ENCODE results near the gene TXNRD2. TPM values are rescaled to one million over a fixed set of nuclear protein-coding genes. Genes with fewer than 3 reads are reported as not detected.

The TXNRD2 gene
- total and polyA plus RNA-seq, 2 donors (not counting 1 experiment from before 2014, with no cell fraction given): 24.8 to 36.2 TPM

DNA sequence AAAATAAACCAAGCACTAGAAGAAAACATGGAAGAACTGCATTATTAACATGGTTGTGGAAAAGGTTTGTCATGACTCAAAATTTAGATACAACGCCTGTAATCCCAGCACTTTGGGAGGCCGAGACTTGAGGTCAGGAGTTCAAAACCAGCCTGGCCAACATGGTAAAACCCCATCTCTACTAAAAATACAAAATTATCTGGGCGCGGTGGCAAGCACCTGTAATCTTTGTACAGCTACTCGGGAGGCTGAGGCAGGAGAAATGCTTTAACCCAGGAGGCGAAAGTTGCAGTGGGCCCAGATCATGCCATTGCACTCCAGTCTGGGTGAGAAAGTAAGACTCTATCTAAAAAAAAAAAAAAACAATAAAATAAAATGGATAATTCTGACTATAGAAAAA is 110.6 kb downstream of the TXNRD2 start:
- H3K27me3 Mint-ChIP-seq: no peaks in the 10 kb centered on the region
- H3K4me1 Mint-ChIP-seq: peaks cover 10% of the 10 kb centered on the region
- TF ChIP-seq, protein P1, sequence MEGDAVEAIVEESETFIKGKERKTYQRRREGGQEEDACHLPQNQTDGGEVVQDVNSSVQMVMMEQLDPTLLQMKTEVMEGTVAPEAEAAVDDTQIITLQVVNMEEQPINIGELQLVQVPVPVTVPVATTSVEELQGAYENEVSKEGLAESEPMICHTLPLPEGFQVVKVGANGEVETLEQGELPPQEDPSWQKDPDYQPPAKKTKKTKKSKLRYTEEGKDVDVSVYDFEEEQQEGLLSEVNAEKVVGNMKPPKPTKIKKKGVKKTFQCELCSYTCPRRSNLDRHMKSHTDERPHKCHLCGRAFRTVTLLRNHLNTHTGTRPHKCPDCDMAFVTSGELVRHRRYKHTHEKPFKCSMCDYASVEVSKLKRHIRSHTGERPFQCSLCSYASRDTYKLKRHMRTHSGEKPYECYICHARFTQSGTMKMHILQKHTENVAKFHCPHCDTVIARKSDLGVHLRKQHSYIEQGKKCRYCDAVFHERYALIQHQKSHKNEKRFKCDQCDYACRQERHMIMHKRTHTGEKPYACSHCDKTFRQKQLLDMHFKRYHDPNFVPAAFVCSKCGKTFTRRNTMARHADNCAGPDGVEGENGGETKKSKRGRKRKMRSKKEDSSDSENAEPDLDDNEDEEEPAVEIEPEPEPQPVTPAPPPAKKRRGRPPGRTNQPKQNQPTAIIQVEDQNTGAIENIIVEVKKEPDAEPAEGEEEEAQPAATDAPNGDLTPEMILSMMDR (IDR thresholded peaks at IDR 0.05): no peak
- TF ChIP-seq EZH2 (IDR thresholded peaks at IDR 0.05; ENCODE audit: borderline replicate concordance, insufficient read depth, low read depth, low read length, poor library complexity, severe bottlenecking): no peak
- no peak overlapping the region for H3K4me2 ChIP-seq (replicated peaks; ENCODE audit: low read depth, low read length, poor library complexity, severe bottlenecking)
- H3K79me2 ChIP-seq (ENCODE audit: control insufficient read depth, insufficient read depth, low read length): peaks cover 7% of the 10 kb centered on the region
- no peaks in the 10 kb centered on the region for H4K20me1 ChIP-seq (ENCODE audit: control insufficient read depth, insufficient read depth, low read length, poor library complexity, severe bottlenecking)
- ChIA-PET CTCF (interaction anchor here (1.4 kb wide), 1 partner anchor 100 kb away, joined by 3 read pairs; no protein-coding TSS in a partner anchor), POLR2A (no interaction called here)
- H3K9me3 ChIP-seq (ENCODE audit: control extremely low read depth in 1 of 3, control insufficient read depth in 2 of 3, insufficient read depth in 1 of 3, low read length in 2 of 3): no peaks in the 10 kb centered on the region
- H3K27ac ChIP-seq (ENCODE audit: low read length in 2 of 2): no peak overlapping the region
- ATAC-seq (ENCODE audit: low read depth) (no peak), DNase-seq (no peak)
- no peak overlapping the region for H3K27ac Mint-ChIP-seq
- H3K27me3 ChIP-seq (replicated peaks in 1 of 4; ENCODE audit: control extremely low read depth in 1 of 4, control insufficient read depth in 3 of 4, insufficient read depth in 4 of 4, low read length in 3 of 4): no peaks in the 10 kb centered on the region
- no peak overlapping the region for H3K4me3 ChIP-seq (ENCODE audit: control extremely low read depth in 1 of 5, extremely low read depth in 1 of 5, insufficient read depth in 1 of 5, low read depth in 2 of 5, low read length in 4 of 5)
- peaks cover 0 to 5% of the 10 kb centered on the region in 2 donors for H3K4me1 ChIP-seq (ENCODE audit: control insufficient read depth in 2 of 2, insufficient read depth in 2 of 2, low read length in 2 of 2)
- WGBS (ENCODE audit: insufficient coverage): no CpG with 5 or more reads among the region's 6 CpGs
- intact Hi-C loops (cut with micrococcal nuclease): loop anchor here (10.0 kb wide), 1 partner anchor 64 kb away; no protein-coding TSS in a partner anchor
- no peaks in the 10 kb centered on the region for H3K9me3 Mint-ChIP-seq (ENCODE audit: insufficient read depth)
- no peak overlapping the region for H2AFZ ChIP-seq (ENCODE audit: insufficient read depth, low read depth, low read length, poor library complexity, severe bottlenecking)
- H3K36me3 ChIP-seq (replicated peaks in 1 of 2; ENCODE audit: control extremely low read depth in 1 of 2, control insufficient read depth in 1 of 2, extremely low read depth in 1 of 2, insufficient read depth in 2 of 2, low read length in 1 of 2): no peaks in the 10 kb centered on the region
- no peak overlapping the region for H3K4me3 Mint-ChIP-seq
- no peak overlapping the region for H3K9ac ChIP-seq (ENCODE audit: low read length)

DNA sequence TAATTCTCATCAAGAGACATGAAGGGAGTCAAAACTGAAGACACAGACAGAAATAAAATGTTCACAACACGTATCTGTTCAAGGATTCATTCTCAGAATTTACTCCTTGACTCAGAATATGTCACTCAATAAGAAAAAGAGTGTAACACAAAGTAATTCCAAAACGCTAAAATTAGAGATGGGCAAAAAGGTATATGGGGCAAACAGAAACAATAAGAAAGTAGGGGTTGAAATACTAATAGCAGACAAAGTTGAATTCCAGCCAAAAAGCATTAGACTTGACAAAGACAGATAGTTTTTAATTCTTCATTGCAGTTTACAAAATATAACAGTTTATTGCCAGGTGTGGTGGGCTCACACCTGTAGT is 113.6 kb downstream of the TXNRD2 start:
- Histone ChIP-seq H3K9me3 (ENCODE audit: control extremely low read depth in 1 of 3, control insufficient read depth in 2 of 3, insufficient read depth in 1 of 3, low read length in 2 of 3) (no peaks in the 10 kb centered on the region), H3K27me3 (replicated peaks in 1 of 4; ENCODE audit: control extremely low read depth in 1 of 4, control insufficient read depth in 3 of 4, insufficient read depth in 4 of 4, low read length in 3 of 4) (no peaks in the 10 kb centered on the region), H3K4me2 (replicated peaks; ENCODE audit: low read depth, low read length, poor library complexity, severe bottlenecking) (no peak overlapping the region), H3K36me3 (replicated peaks in 1 of 2; ENCODE audit: control extremely low read depth in 1 of 2, control insufficient read depth in 1 of 2, extremely low read depth in 1 of 2, insufficient read depth in 2 of 2, low read length in 1 of 2) (no peaks in the 10 kb centered on the region), H4K20me1 (ENCODE audit: control insufficient read depth, insufficient read depth, low read length, poor library complexity, severe bottlenecking) (no peaks in the 10 kb centered on the region), H3K4me1 (ENCODE audit: control insufficient read depth in 2 of 2, insufficient read depth in 2 of 2, low read length in 2 of 2) (peaks cover 0 to 5% of the 10 kb centered on the region in 2 donors), H3K27ac (ENCODE audit: low read length in 2 of 2) (no peak overlapping the region), H3K79me2 (ENCODE audit: control insufficient read depth, insufficient read depth, low read length) (peaks cover 8% of the 10 kb centered on the region), H3K9ac (ENCODE audit: low read length) (no peak overlapping the region), H2AFZ (ENCODE audit: insufficient read depth, low read depth, low read length, poor library complexity, severe bottlenecking) (no peak overlapping the region), H3K4me3 (ENCODE audit: control extremely low read depth in 1 of 5, extremely low read depth in 1 of 5, insufficient read depth in 1 of 5, low read depth in 2 of 5, low read length in 4 of 5) (no peak overlapping the region)
- TF ChIP-seq EZH2 (IDR thresholded peaks at IDR 0.05; ENCODE audit: borderline replicate concordance, insufficient read depth, low read depth, low read length, poor library complexity, severe bottlenecking): no peak
- TF ChIP-seq, protein P1 (IDR thresholded peaks at IDR 0.05): no peak
- ChIA-PET CTCF (no interaction called here), POLR2A (no interaction called here)
- Mint-ChIP-seq H3K4me3 (no peak overlapping the region), H3K27me3 (no peaks in the 10 kb centered on the region), H3K27ac (no peak overlapping the region), H3K4me1 (peaks cover 12% of the 10 kb centered on the region), H3K9me3 (ENCODE audit: insufficient read depth) (no peaks in the 10 kb centered on the region)
- ATAC-seq (ENCODE audit: low read depth) (no peak), DNase-seq (no peak)
- WGBS (ENCODE audit: insufficient coverage): no CpG with 5 or more reads among the region's 2 CpGs
- intact Hi-C loops (cut with micrococcal nuclease): no loop called here
